Activated T-helper 1 cell treated with anti-CD3 and anti-CD28 coated beads, Interleukin-12 subunit alpha, Interleukin-12 subunit beta, Interleukin-2, Interleukin-4 antibody, amounts not matched to agents 30 ng/mL and 10 ng/mL and 1 ng/mL, durations not matched to agents 14 hours and 24 hours and 36 hours (primary cell): ENCODE measurements around the gene FMN2. TPM values are rescaled to one million over a fixed set of nuclear protein-coding genes. Genes with fewer than 3 reads are reported as not detected.
"Not testable (repeated sequence)": the region's sequence is repeated elsewhere in the genome, so short reads cannot be mapped to it uniquely, and the experiment has no call there.

Experiments used
- DNase-seq: peaks from one replicate; pipeline ENCODE4 v3.0.0; 2021; ENCODE audit warnings: low spot score
- H3K27ac Mint-ChIP-seq: one replicate; pipeline ENCODE4 v1.8.0; 2021; ENCODE audit warnings: mild to moderate bottlenecking, mixed read lengths
- H3K27me3 Mint-ChIP-seq: one replicate; pipeline ENCODE4 v1.8.0; 2022; ENCODE audit warnings: mild to moderate bottlenecking, moderate library complexity, mixed read lengths; ENCODE audit not compliant: insufficient read depth
- H3K36me3 Mint-ChIP-seq: one replicate; pipeline ENCODE4 v1.8.0; 2021; ENCODE audit warnings: low read depth, mixed read lengths
- H3K4me1 Mint-ChIP-seq: one replicate; pipeline ENCODE4 v1.8.0; 2021; ENCODE audit warnings: low read depth, mixed read lengths
- H3K4me3 Mint-ChIP-seq: one replicate; pipeline ENCODE4 v1.8.0; 2021; ENCODE audit warnings: mild to moderate bottlenecking, moderate library complexity, mixed read lengths
- H3K9me3 Mint-ChIP-seq: one replicate; pipeline ENCODE4 v1.8.0; 2021; ENCODE audit warnings: mixed read lengths
- intact Hi-C: fragments of 100-400 bp; cut with micrococcal nuclease; formaldehyde crosslinking; loops from one replicate; pipeline ENCODE4 v1.15.1; 2024
- total RNA-seq: library from RNA; stranded (reverse); gene quantifications from 2 replicates; pipeline ENCODE4 v1.2.3, GENCODE V29; 2022

FMN2 gene
- total RNA-seq, 1 donor from 2014 or later, result not detected

DNA sequence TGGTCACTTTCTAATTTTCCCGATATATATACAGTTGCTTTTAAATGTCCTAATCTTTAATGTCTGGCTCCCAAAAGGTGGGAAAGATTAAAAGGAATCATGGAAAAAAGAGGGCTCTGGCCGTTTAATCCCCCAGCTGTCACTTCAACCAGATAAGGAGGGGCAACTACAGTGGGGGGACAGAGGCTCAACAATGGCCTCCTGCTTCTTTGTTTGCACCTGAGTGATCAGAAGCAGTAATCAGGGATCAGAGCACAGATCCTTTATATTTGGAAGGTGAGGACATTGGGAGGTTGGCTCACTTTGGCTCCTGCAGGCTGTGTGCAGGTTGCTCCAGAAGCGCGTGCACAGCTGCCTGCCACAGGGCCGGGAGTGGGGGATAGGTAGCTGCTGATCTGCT lies 212.8 kb downstream of the FMN2 start:
- no peak for DNase-seq
- H3K27me3 Mint-ChIP-seq, result no peaks in the 10 kb centered on the region
- no peaks in the 10 kb centered on the region for H3K4me1 Mint-ChIP-seq
- no peak overlapping the region for H3K4me3 Mint-ChIP-seq
- H3K27ac Mint-ChIP-seq, result no peak overlapping the region
- intact Hi-C loops, result no loop called here
- no peaks in the 10 kb centered on the region for H3K9me3 Mint-ChIP-seq
- no peaks in the 10 kb centered on the region for H3K36me3 Mint-ChIP-seq

DNA sequence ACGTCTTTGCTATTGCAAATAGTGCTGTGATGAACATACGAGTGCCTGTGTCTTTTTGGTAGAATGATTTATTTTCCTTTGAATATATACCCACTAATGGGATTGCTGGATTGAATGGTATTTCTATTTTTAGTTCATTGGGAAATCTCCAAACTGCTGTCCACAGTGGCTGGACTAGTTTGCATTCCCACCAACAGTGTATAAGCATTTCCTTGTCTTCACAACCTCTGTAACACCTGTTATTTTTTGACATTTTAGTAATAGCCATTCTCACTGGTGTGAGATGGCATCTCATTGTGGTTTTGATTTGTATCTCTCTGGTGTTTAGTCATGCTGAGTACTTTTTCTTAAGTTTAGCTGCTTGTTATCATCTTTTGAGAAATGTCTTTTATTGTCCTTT lies 215.0 kb downstream of the FMN2 start:
- Mint-ChIP-seq H3K27me3 (no peaks in the 10 kb centered on the region), H3K27ac (no peak overlapping the region), H3K4me1 (no peaks in the 10 kb centered on the region), H3K9me3 (no peaks in the 10 kb centered on the region), H3K4me3 (no peak overlapping the region), H3K36me3 (no peaks in the 10 kb centered on the region)
- intact Hi-C loops, result no loop called here
- DNase-seq, result no peak

- Mint-ChIP-seq H3K4me3 (no peak overlapping the region), H3K27ac (no peak overlapping the region), H3K36me3 (no peaks in the 10 kb centered on the region), H3K4me1 (no peaks in the 10 kb centered on the region), H3K27me3 (no peaks in the 10 kb centered on the region), H3K9me3 (no peaks in the 10 kb centered on the region)
- DNase-seq, result no peak
- intact Hi-C loops, result no loop called here
Measured at GRCh38 chr1:240308096-240308495, 216.4 kb downstream of the FMN2 start.

DNA sequence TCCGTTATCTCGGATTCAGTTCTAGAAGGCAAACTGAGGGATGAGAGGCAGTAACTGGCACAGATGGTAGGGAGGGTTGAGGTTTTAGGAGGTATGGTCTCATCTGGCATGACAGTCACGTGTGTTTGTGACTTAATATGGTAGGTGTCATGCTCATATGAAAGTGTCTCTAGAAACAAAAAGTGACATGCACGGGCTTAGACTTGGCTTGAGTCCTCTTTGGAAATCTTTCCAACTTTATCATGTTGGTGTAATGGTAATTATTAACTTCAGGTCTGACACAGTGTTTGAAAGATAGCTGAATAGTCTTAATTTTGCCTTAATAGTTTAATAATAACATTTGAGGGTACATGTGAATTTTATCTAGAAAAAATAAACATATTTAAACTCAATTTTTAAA lies 218.1 kb downstream of the FMN2 start:
- intact Hi-C loops, result no loop called here
- H3K4me1 Mint-ChIP-seq, result no peaks in the 10 kb centered on the region
- no peaks in the 10 kb centered on the region for H3K27me3 Mint-ChIP-seq
- no peak overlapping the region for H3K4me3 Mint-ChIP-seq
- no peaks in the 10 kb centered on the region for H3K36me3 Mint-ChIP-seq
- no peak for DNase-seq
- no peaks in the 10 kb centered on the region for H3K9me3 Mint-ChIP-seq
- no peak overlapping the region for H3K27ac Mint-ChIP-seq

DNA sequence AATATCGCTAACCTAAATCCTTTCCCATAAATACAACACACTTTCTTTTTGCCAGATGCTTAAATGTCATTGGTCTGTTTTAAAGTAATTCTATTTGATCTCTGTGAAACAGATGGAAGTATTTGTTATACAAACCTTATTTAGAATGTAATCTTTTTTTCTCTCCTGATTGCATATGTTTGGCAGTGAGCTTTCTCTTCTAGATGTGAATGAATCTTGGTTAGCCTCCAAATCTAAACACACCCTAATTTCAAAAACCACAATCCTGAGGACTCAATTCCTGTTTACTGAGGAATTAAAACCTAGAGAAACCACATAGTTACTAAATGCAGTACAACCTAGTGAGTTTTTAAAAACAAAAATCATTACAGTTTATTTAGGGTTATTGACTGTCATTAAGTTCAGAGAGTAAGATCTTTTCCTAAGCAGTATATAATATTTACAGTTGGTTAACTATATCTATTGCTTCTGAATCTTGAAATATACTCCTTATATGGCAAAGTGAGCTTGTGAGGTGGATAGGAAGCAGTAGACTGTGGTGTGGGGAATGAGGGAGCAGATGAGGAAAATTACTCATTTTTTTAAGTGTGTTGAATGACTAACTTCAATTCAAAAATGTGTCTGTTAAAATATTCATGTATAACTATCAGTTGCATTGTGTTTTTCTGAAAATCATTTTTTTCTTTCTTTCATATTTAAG lies 218.7 kb downstream of the FMN2 start:
- DNase-seq, result no peak
- Mint-ChIP-seq H3K27me3 (no peaks in the 10 kb centered on the region), H3K9me3 (no peaks in the 10 kb centered on the region), H3K27ac (no peak overlapping the region), H3K4me1 (no peaks in the 10 kb centered on the region), H3K36me3 (no peaks in the 10 kb centered on the region), H3K4me3 (no peak overlapping the region)
- intact Hi-C loops, result no loop called here

GRCh38 chr1:240312872-240313271 lies 221.2 kb downstream of the FMN2 start:
- Mint-ChIP-seq H3K9me3 (peaks cover 2% of the 10 kb centered on the region), H3K36me3 (no peaks in the 10 kb centered on the region), H3K4me1 (no peaks in the 10 kb centered on the region), H3K4me3 (no peak overlapping the region), H3K27ac (no peak overlapping the region), H3K27me3 (no peaks in the 10 kb centered on the region)
- intact Hi-C loops, result no loop called here
- no peak for DNase-seq

GRCh38 chr1:240314845-240315801 lies 223.4 kb downstream of the FMN2 start:
- Mint-ChIP-seq H3K27me3 (no peaks in the 10 kb centered on the region), H3K36me3 (no peaks in the 10 kb centered on the region), H3K27ac (no peak overlapping the region), H3K9me3 (peaks cover 15% of the 10 kb centered on the region), H3K4me1 (no peaks in the 10 kb centered on the region), H3K4me3 (no peak overlapping the region)
- intact Hi-C loops, result no loop called here
- no peak for DNase-seq

- no peaks in the 10 kb centered on the region for H3K4me1 Mint-ChIP-seq
- no peak overlapping the region for H3K4me3 Mint-ChIP-seq
- no peaks in the 10 kb centered on the region for H3K36me3 Mint-ChIP-seq
- intact Hi-C loops, result no loop called here
- no peak overlapping the region for H3K27ac Mint-ChIP-seq
- peaks cover 2% of the 10 kb centered on the region for H3K27me3 Mint-ChIP-seq
- peaks cover 18% of the 10 kb centered on the region for H3K9me3 Mint-ChIP-seq
- DNase-seq, result no peak
Measured at GRCh38 chr1:240319998-240320397, 228.3 kb downstream of the FMN2 start.

GRCh38 chr1:240320659-240321058 lies 229.0 kb downstream of the FMN2 start:
- Mint-ChIP-seq H3K36me3 (no peaks in the 10 kb centered on the region), H3K4me1 (no peaks in the 10 kb centered on the region), H3K4me3 (no peak overlapping the region), H3K9me3 (peaks cover 18% of the 10 kb centered on the region), H3K27me3 (peaks cover 2% of the 10 kb centered on the region), H3K27ac (no peak overlapping the region)
- intact Hi-C loops, result no loop called here
- no peak for DNase-seq

- H3K4me1 Mint-ChIP-seq, result no peaks in the 10 kb centered on the region
- peaks cover 15% of the 10 kb centered on the region for H3K9me3 Mint-ChIP-seq
- intact Hi-C loops, result no loop called here
- peaks cover 2% of the 10 kb centered on the region for H3K27me3 Mint-ChIP-seq
- H3K36me3 Mint-ChIP-seq, result no peaks in the 10 kb centered on the region
- DNase-seq, result no peak
- no peak overlapping the region for H3K4me3 Mint-ChIP-seq
- H3K27ac Mint-ChIP-seq, result no peak overlapping the region
Measured at GRCh38 chr1:240322943-240323342, 231.3 kb downstream of the FMN2 start.

DNA sequence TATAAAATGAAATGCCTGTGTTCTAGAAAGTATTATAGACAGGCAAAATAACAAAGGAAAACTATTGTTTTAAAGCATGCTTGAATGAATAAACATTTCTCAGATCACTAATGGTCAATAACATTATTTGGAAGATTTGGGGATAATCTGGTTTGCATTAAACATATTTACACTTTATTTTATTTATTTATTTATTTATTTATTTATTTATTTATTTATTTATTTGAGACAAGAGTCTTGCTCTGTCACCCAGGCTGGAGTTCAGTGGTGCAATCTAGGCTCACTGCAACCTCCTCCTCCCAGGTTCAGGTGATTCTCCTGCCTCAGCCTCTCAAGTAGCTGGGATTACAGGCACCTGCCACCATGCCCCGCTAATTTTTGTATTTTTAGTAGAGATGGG lies 236.7 kb downstream of the FMN2 start:
- H3K36me3 Mint-ChIP-seq, H3K27me3 Mint-ChIP-seq, H3K4me3 Mint-ChIP-seq, H3K9me3 Mint-ChIP-seq, H3K27ac Mint-ChIP-seq, intact Hi-C loops, H3K4me1 Mint-ChIP-seq, DNase-seq: not testable (repeated sequence)

GRCh38 chr1:240329443-240329842 lies 237.8 kb downstream of the FMN2 start:
- H3K4me1 Mint-ChIP-seq, result no peaks in the 10 kb centered on the region
- H3K27me3 Mint-ChIP-seq, result no peaks in the 10 kb centered on the region
- H3K9me3 Mint-ChIP-seq, result peaks cover 3% of the 10 kb centered on the region
- H3K4me3 Mint-ChIP-seq, result no peak overlapping the region
- intact Hi-C loops, result no loop called here
- H3K36me3 Mint-ChIP-seq, result no peaks in the 10 kb centered on the region
- no peak for DNase-seq
- H3K27ac Mint-ChIP-seq, result no peak overlapping the region

DNA sequence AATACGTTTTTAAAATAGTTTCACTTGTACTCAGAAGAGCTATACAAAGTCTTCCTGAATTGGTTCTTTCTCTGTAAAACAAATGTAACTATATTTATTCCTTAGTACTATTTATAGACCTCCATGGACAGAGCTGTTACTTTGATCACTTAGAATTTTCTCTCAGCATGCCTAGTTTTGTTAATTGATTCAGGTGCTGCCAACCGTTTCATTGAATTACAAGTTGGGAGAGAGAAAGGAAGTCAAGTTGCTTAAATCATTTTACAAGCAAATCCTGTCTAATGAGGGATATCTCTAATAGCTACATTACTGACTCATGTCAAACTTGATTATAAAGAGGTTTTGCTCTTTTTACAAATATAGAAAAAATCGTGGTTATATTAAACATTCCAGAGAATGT lies 241.0 kb downstream of the FMN2 start:
- no peaks in the 10 kb centered on the region for H3K27me3 Mint-ChIP-seq
- DNase-seq, result no peak
- no peak overlapping the region for H3K27ac Mint-ChIP-seq
- no peak overlapping the region for H3K4me3 Mint-ChIP-seq
- intact Hi-C loops, result no loop called here
- no peaks in the 10 kb centered on the region for H3K4me1 Mint-ChIP-seq
- H3K9me3 Mint-ChIP-seq, result no peaks in the 10 kb centered on the region
- H3K36me3 Mint-ChIP-seq, result no peaks in the 10 kb centered on the region
